Choroid plexus epithelial cell (primary cell): ENCODE measurements around the gene ZNF883.
"Not testable (repeated sequence)": the region's sequence is repeated elsewhere in the genome, so short reads cannot be mapped to it uniquely, and the experiment has no call there.

ENCODE experiments used
- DNase-seq: peaks from one replicate; pipeline ENCODE4 v3.0.0-alpha.2; 2010; ENCODE audit warnings: low read depth
- H3K4me3 ChIP-seq: 2 replicates; pipeline ENCODE4 v1.5.1; 2011; ENCODE audit warnings: low read depth, mild to moderate bottlenecking, control low read depth, low read length, moderate library complexity
- CTCF ChIP-seq: conservative IDR thresholded peaks from 2 replicates; pipeline ENCODE4 v1.5.1; 2011; ENCODE audit warnings: low read depth, mild to moderate bottlenecking, control low read depth, inconsistent platforms, low read length, moderate library complexity

The ZNF883 gene

GRCh38 chr9:113011911-113012381, at the start of gene ZNF883:
ZNF883 (minus strand) TSS chr9:113012192.
- peak; percentile 76 for DNase-seq
- peak within 1 kb of the TSS; percentile 62 for H3K4me3 ChIP-seq
- peak; percentile 41 for TF ChIP-seq CTCF

GRCh38 chr9:113061072-113061850, 49.3 kb upstream of the ZNF883 start:
- peak; percentile 2 for DNase-seq
- H3K4me3 ChIP-seq: not testable (repeated sequence)

GRCh38 chr9:113059581-113060284, 47.7 kb upstream of the ZNF883 start:
- peak; percentile 6 for DNase-seq
- H3K4me3 ChIP-seq: not testable (repeated sequence)

- no peak for TF ChIP-seq CTCF
- peak overlapping the region; percentile 94 for H3K4me3 ChIP-seq
- DNase-seq: no peak
These were observed 45.2 kb upstream of the ZNF883 start for GRCh38 chr9:113057193-113057592.

GRCh38 chr9:113056191-113057106, 44.5 kb upstream of the ZNF883 start, which contains the start of gene ZFP37:
ZFP37 (minus strand) TSS chr9:113056724; CDS start chr9:113056688, 36 bp downstream.
- DNase-seq: peak; percentile 98
- TF ChIP-seq CTCF: no peak
- peak within 1 kb of the TSS; percentile 94 for H3K4me3 ChIP-seq

GRCh38 chr9:113042884-113043657, 31.1 kb upstream of the ZNF883 start:
- no peak for TF ChIP-seq CTCF
- peak; percentile 6 for DNase-seq
- no peak overlapping the region for H3K4me3 ChIP-seq

GRCh38 chr9:113026200-113026599, 14.2 kb upstream of the ZNF883 start:
- no peak for TF ChIP-seq CTCF
- no peak overlapping the region for H3K4me3 ChIP-seq
- peak; percentile 1 for DNase-seq
